H1 (cell line): ENCODE results near the gene RAD52. TPM values are rescaled to one million over a fixed set of nuclear protein-coding genes. Genes with fewer than 3 reads are reported as not detected.
A peak's percentile ranks its signal among the peaks of the same experiment; 100 is the strongest.

Experiments used
- BCL11A ChIP-seq, 2 experiments: IDR thresholded peaks; one replicate each; pipeline ENCODE4 v1.6.1; 2011; ENCODE audit warnings: low read depth in 2 of 2, low read length in 2 of 2, mild to moderate bottlenecking in 2 of 2
- BRCA1 ChIP-seq: IDR thresholded peaks from 2 replicates; pipeline ENCODE4 v1.6.1; 2012; ENCODE audit warnings: low read depth, low read length, improper control_type of control experiment
- CBX8 ChIP-seq: fragments of 300-800, 300-1000 bp; sonication (generic); IDR thresholded peaks from 2 replicates; pipeline ENCODE4 v1.7.1; 2016; ENCODE audit warnings: low read depth, low read length, borderline replicate concordance
- EZH2 ChIP-seq: fragments of 200-600 bp; sonication (generic); IDR thresholded peaks from 2 replicates; pipeline ENCODE4 v1.7.1; 2012; ENCODE audit warnings: low read depth, mild to moderate bottlenecking, moderate library complexity, low read length, inconsistent platforms; ENCODE audit not compliant: severe bottlenecking
- HDAC6 ChIP-seq: IDR thresholded peaks from one replicate; pipeline ENCODE4 v1.7.1; 2012; ENCODE audit warnings: low read depth, mild to moderate bottlenecking, inconsistent platforms, low read length, moderate library complexity
- KDM4A ChIP-seq: IDR thresholded peaks from one replicate; pipeline ENCODE4 v1.7.1; 2012; ENCODE audit warnings: low read depth, mild to moderate bottlenecking, moderate library complexity, low read length, inconsistent platforms; ENCODE audit not compliant: severe bottlenecking
- KDM5A ChIP-seq: fragments of 200-600 bp; IDR thresholded peaks from 2 replicates; pipeline ENCODE4 v1.7.1; 2012; ENCODE audit warnings: mild to moderate bottlenecking, low read length, inconsistent platforms, mixed read lengths
- MAX ChIP-seq: IDR thresholded peaks from 2 replicates; pipeline ENCODE4 v1.6.1; 2012; ENCODE audit warnings: inconsistent platforms
- NANOG ChIP-seq: IDR thresholded peaks from 2 replicates; pipeline ENCODE4 v1.6.1; 2011; ENCODE audit warnings: low read length, low read depth, mild to moderate bottlenecking, inconsistent platforms; ENCODE audit not compliant: insufficient read depth, poor library complexity, severe bottlenecking
- NRF1 ChIP-seq: IDR thresholded peaks from 2 replicates; pipeline ENCODE4 v1.6.1; 2011; ENCODE audit warnings: mild to moderate bottlenecking, low read depth, low read length, improper control_type of control experiment
- POU5F1 ChIP-seq: IDR thresholded peaks from 2 replicates; pipeline ENCODE4 v1.6.1; 2011; ENCODE audit warnings: low read depth, mild to moderate bottlenecking, low read length, moderate library complexity
- RAD21 ChIP-seq, 2 experiments: IDR thresholded peaks in 1 of 2; conservative IDR thresholded peaks in 1 of 2; 2 replicates each; pipeline ENCODE4 v1.6.1; 2011; ENCODE audit warnings: low read depth in 2 of 2, low read length in 2 of 2, improper control_type of control experiment in 1 of 2, inconsistent platforms in 1 of 2, mild to moderate bottlenecking in 1 of 2, moderate library complexity in 1 of 2
- RNF2 ChIP-seq: fragments of 200-900, 300-1000 bp; sonication (generic); IDR thresholded peaks from 2 replicates; pipeline ENCODE4 v1.7.1; 2016; ENCODE audit warnings: borderline replicate concordance, low read depth, mild to moderate bottlenecking, antibody characterized with exemption, low read length; ENCODE audit not compliant: poor library complexity, severe bottlenecking; ENCODE audit errors: missing control alignments
- SP1 ChIP-seq: IDR thresholded peaks from 2 replicates; pipeline ENCODE4 v1.6.1; 2011; ENCODE audit warnings: low read depth, low read length
- USF2 ChIP-seq: IDR thresholded peaks from 2 replicates; pipeline ENCODE4 v1.6.1; 2011; ENCODE audit warnings: low read length, improper control_type of control experiment
- polyA plus RNA-seq, 7 experiments: library from polyadenylated mRNA; depleted of rRNA in 3 of 7; stranded (reverse) in 5 of 7; unstranded in 2 of 7; fragments of >200 nt in 5 of 7; fragments of 200-250 nt in 2 of 7; gene quantifications; 1 replicate in 5 of 7; 2 replicates in 1 of 7; 4 replicates in 1 of 7; pipeline versions ENCODE4 v1.2.1 to v1.2.3, GENCODE V29; 2011 to 2013; ENCODE audit warnings: missing spikeins in 2 of 7, mixed read lengths in 2 of 7
- total RNA-seq: library from RNA; stranded (reverse); fragmentation: NEBNext Ultra II Directional; extraction: Animal tissue kit (Norgen Biotek cat#: 25700); gene quantifications from 2 replicates; pipeline ENCODE4 v1.2.1, GENCODE V29; 2021
- TF ChIP-seq, protein P1 (sequence below), 3 experiments: IDR thresholded peaks; 1 replicate in 2 of 3; 2 replicates in 1 of 3; pipeline versions ENCODE4 v1.5.1 to v1.6.1; 2011; ENCODE audit warnings: low read length in 3 of 3, mild to moderate bottlenecking in 3 of 3, inconsistent platforms in 2 of 3, low read depth in 1 of 3, moderate library complexity in 1 of 3; ENCODE audit not compliant: insufficient read depth in 1 of 3; ENCODE audit errors: control extremely low read depth in 1 of 3
- TF ChIP-seq, protein P2 (sequence below): IDR thresholded peaks from 2 replicates; pipeline ENCODE4 v1.6.1; 2012; ENCODE audit warnings: low read length, inconsistent platforms

Gene RAD52
- total and polyA plus RNA-seq, 2 of the 8 experiments (the other 6 are each of a cell fraction or from before 2014, with no cell fraction given) = 12.5 to 14.3 TPM

DNA sequence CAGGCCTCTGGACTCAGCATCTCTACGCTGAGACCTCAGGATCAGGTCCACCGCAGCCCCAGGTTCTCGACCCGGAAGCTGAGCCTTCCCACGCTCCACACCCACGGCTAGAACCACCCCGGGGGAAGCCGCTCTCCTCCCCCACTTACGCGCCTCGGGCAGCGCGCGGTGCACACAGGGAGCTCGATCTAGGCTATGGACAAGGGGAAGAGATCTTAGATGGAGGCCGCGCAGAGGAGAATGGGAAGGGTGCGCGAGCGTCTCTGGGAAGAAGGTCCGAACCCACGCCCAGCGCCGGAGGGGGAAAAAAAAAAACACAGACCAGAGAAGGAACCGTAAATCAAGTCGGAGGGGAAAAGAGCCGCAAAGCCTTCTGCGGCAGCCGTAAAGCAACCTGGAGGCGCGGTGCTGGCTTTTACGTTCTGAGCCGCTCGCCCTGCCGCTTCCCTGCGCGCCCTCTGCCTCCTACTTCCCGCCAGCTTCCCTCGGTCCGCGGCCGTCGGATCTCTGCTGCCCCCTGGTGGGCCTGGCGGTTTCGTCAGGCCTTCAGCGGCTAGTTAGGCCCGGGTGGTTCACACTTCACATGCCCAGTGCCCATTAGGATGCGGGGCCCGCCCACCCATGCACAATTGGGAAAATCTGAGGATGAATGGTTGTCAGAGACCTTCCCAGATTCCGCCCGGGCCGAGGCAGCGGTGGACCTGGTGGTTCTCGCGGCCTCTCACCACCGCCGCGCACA lies at the start of gene RAD52 (continued):
- peak; percentile 40; the same call in 1 of the 2 replicates for TF ChIP-seq SP1
- peak; percentile 53; the same call in 1 of the 2 replicates for TF ChIP-seq BRCA1
- TF ChIP-seq CBX8 = no peak
- peak; percentile 77 for TF ChIP-seq KDM5A
- peak; percentile 69 to 77 for TF ChIP-seq RAD21 (IDR thresholded peaks at IDR 0.05 in 1 of 2, conservative IDR thresholded peaks at IDR 0.05 in 1 of 2; ENCODE audit: low read depth in 2 of 2, low read length in 2 of 2)
- peak; percentile 63 for TF ChIP-seq MAX
- TF ChIP-seq NANOG = peak; percentile 4
- TF ChIP-seq, protein P1, sequence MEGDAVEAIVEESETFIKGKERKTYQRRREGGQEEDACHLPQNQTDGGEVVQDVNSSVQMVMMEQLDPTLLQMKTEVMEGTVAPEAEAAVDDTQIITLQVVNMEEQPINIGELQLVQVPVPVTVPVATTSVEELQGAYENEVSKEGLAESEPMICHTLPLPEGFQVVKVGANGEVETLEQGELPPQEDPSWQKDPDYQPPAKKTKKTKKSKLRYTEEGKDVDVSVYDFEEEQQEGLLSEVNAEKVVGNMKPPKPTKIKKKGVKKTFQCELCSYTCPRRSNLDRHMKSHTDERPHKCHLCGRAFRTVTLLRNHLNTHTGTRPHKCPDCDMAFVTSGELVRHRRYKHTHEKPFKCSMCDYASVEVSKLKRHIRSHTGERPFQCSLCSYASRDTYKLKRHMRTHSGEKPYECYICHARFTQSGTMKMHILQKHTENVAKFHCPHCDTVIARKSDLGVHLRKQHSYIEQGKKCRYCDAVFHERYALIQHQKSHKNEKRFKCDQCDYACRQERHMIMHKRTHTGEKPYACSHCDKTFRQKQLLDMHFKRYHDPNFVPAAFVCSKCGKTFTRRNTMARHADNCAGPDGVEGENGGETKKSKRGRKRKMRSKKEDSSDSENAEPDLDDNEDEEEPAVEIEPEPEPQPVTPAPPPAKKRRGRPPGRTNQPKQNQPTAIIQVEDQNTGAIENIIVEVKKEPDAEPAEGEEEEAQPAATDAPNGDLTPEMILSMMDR (IDR thresholded peaks at IDR 0.05; ENCODE audit: control extremely low read depth in 1 of 3, insufficient read depth in 1 of 3, low read depth in 1 of 3, low read length in 3 of 3) = peak; percentile 86 to 96 (median 91)
- TF ChIP-seq POU5F1 = no peak
- TF ChIP-seq RNF2 = no peak
- no peak for TF ChIP-seq BCL11A (IDR thresholded peaks at IDR 0.05; ENCODE audit: low read depth in 2 of 2, low read length in 2 of 2)
- no peak for TF ChIP-seq EZH2
- no peak for TF ChIP-seq NRF1
- TF ChIP-seq KDM4A = peak; percentile 93
- no peak for TF ChIP-seq HDAC6
- TF ChIP-seq USF2 = no peak
- TF ChIP-seq, protein P2, sequence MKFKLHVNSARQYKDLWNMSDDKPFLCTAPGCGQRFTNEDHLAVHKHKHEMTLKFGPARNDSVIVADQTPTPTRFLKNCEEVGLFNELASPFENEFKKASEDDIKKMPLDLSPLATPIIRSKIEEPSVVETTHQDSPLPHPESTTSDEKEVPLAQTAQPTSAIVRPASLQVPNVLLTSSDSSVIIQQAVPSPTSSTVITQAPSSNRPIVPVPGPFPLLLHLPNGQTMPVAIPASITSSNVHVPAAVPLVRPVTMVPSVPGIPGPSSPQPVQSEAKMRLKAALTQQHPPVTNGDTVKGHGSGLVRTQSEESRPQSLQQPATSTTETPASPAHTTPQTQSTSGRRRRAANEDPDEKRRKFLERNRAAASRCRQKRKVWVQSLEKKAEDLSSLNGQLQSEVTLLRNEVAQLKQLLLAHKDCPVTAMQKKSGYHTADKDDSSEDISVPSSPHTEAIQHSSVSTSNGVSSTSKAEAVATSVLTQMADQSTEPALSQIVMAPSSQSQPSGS = no peak; the same call in 1 of the 2 replicates
